PC-3 (cell line): ENCODE results near the gene TM9SF1.

Source experiments
- EZH2 ChIP-seq: fragments of 300-600 bp; sonication (generic); IDR thresholded peaks from one replicate; pipeline ENCODE4 v1.6.1; 2017; ENCODE audit warnings: antibody characterized with exemption, mild to moderate bottlenecking, low read length; ENCODE audit not compliant: unreplicated experiment
- TF ChIP-seq, protein P1 (sequence below): fragments of 300-600 bp; sonication (generic); conservative IDR thresholded peaks from 2 replicates; pipeline ENCODE4 v1.5.1; 2017; ENCODE audit warnings: antibody characterized with exemption, low read depth, mild to moderate bottlenecking, low read length

DNA sequence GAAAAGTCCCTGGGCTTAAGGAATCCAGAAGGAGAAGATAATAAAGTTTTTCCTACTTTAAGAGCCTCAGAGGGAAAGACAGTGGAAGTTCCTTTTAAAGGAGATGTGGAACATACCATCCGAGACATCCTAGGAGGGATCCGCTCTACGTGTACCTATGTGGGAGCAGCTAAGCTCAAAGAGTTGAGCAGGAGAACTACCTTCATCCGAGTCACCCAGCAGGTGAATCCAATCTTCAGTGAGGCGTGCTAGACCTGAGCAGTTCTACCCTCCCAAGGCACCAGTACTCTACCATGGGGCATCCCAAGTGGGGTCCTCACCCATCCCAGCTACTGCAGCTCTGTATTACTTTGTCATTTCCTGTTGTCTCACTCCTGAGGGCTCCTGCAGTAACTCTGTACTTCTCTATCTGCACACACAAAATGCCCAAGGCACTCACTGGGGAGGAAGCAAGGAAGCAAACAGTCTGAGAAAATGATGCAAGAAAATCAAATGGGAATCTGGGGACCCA, 43.3 kb upstream of the TM9SF1 start:
- TF ChIP-seq, protein P1, sequence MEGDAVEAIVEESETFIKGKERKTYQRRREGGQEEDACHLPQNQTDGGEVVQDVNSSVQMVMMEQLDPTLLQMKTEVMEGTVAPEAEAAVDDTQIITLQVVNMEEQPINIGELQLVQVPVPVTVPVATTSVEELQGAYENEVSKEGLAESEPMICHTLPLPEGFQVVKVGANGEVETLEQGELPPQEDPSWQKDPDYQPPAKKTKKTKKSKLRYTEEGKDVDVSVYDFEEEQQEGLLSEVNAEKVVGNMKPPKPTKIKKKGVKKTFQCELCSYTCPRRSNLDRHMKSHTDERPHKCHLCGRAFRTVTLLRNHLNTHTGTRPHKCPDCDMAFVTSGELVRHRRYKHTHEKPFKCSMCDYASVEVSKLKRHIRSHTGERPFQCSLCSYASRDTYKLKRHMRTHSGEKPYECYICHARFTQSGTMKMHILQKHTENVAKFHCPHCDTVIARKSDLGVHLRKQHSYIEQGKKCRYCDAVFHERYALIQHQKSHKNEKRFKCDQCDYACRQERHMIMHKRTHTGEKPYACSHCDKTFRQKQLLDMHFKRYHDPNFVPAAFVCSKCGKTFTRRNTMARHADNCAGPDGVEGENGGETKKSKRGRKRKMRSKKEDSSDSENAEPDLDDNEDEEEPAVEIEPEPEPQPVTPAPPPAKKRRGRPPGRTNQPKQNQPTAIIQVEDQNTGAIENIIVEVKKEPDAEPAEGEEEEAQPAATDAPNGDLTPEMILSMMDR, result no peak
- TF ChIP-seq EZH2, result no peak
